ENCODE results near the gene SYT14. TPM values are rescaled to one million over a fixed set of nuclear protein-coding genes. Genes with fewer than 3 reads are reported as not detected.

The SYT14 gene
- total RNA-seq, 4 donors from 2014 or later = 0.11 to 0.42 (median 0.15) TPM

DNA sequence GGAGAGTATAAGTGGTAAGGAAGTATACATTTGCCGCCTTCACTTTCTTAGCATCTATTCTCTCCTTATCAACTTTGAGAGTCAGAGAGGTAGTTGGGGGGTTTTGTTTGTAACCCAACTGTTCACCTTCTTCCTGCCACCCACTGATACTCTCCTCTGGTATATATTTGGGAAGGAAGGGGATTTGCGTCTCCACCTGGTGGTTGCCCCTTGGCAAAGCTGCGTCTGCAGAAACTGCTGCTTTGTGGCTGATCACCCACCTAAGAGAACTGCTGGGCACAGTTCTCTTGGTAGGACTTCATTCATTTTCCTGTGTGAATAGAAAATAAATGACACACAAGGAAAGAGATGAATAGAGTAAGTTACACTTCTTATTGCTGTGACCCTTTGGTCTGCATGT lies 87.0 kb downstream of the SYT14 start:
- no peaks in the 10 kb centered on the region for H3K27me3 ChIP-seq
- TF ChIP-seq, protein P1, sequence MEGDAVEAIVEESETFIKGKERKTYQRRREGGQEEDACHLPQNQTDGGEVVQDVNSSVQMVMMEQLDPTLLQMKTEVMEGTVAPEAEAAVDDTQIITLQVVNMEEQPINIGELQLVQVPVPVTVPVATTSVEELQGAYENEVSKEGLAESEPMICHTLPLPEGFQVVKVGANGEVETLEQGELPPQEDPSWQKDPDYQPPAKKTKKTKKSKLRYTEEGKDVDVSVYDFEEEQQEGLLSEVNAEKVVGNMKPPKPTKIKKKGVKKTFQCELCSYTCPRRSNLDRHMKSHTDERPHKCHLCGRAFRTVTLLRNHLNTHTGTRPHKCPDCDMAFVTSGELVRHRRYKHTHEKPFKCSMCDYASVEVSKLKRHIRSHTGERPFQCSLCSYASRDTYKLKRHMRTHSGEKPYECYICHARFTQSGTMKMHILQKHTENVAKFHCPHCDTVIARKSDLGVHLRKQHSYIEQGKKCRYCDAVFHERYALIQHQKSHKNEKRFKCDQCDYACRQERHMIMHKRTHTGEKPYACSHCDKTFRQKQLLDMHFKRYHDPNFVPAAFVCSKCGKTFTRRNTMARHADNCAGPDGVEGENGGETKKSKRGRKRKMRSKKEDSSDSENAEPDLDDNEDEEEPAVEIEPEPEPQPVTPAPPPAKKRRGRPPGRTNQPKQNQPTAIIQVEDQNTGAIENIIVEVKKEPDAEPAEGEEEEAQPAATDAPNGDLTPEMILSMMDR (IDR thresholded peaks at IDR 0.05) = no peak
- TF ChIP-seq EP300 (IDR thresholded peaks at IDR 0.05) (no peak), POLR2AphosphoS5 (IDR thresholded peaks at IDR 0.05) (no peak), POLR2A (IDR thresholded peaks at IDR 0.05; ENCODE audit: low read depth) (no peak)
- H3K9me3 ChIP-seq = peaks cover 0 to 5% (median 0%) of the 10 kb centered on the region in 4 donors
- intact Hi-C loops (cut with DNase I) = no loop called here
- no peak for DNase-seq (ENCODE audit: extremely low spot score)
- no peaks in the 10 kb centered on the region for H3K36me3 ChIP-seq
- H3K4me3 ChIP-seq = no peak overlapping the region
- 72% methylated on average over 3 of the region's 3 CpGs for WGBS
- H3K4me1 ChIP-seq = no peaks in the 10 kb centered on the region
- no peak overlapping the region for H3K27ac ChIP-seq (replicated peaks in 1 of 4)

DNA sequence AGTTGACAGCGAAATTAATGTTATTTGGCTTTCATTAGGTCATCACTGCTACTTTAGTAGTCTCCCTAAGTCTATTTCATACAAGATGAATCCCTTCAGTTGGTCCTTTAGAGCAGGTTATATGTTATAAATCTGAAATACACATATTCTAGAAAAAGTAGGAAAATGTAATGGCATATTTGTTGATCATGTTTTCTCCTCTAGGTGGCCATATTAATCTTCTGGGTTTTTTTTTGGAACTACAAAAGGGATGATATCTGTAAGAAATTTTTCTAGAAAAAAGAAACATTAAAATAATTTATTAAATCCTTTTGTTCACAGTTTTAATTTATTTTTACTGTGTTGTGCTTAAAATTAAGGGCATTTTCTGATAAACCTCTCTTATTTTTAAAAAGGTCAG lies 87.9 kb downstream of the SYT14 start:
- TF ChIP-seq POLR2A (IDR thresholded peaks at IDR 0.05; ENCODE audit: low read depth) (no peak), EP300 (IDR thresholded peaks at IDR 0.05) (no peak), POLR2AphosphoS5 (IDR thresholded peaks at IDR 0.05) (no peak)
- TF ChIP-seq, protein P1 (IDR thresholded peaks at IDR 0.05) = no peak
- Histone ChIP-seq H3K27me3 (no peaks in the 10 kb centered on the region), H3K4me3 (no peak overlapping the region), H3K9me3 (peaks cover 0 to 5% (median 2%) of the 10 kb centered on the region in 4 donors), H3K27ac (replicated peaks in 1 of 4) (no peak overlapping the region), H3K36me3 (no peaks in the 10 kb centered on the region), H3K4me1 (no peaks in the 10 kb centered on the region)
- intact Hi-C loops (cut with DNase I) = no loop called here
- 76% methylated on average over 1 of the region's 1 CpG for WGBS
- no peak for DNase-seq (ENCODE audit: extremely low spot score)

DNA sequence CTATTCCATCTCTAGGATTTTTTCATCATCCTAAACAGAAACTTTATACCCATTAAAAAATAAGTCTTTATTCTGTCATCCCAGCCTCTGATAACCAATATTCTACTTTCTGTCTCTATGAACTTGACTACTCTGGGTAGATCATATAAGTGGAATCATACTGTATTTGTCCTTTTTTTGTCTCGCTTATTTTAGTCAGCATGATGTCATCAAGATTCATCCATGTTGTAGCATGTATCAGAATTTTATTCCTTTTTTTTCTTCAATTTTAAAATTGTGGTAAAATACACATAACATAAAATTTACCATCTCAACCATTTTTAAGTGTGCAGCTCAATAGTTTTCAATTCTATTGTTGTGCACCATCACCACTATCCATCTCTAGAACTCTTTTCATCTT lies 90.0 kb downstream of the SYT14 start:
- no peaks in the 10 kb centered on the region for H3K36me3 ChIP-seq
- DNase-seq (ENCODE audit: extremely low spot score) = no peak
- no peaks in the 10 kb centered on the region for H3K4me1 ChIP-seq
- 97% methylated on average over 1 of the region's 1 CpG for WGBS
- no peak overlapping the region for H3K27ac ChIP-seq (replicated peaks in 1 of 4)
- no peak overlapping the region for H3K4me3 ChIP-seq
- intact Hi-C loops (cut with DNase I) = no loop called here
- TF ChIP-seq POLR2A (IDR thresholded peaks at IDR 0.05; ENCODE audit: low read depth) (no peak), EP300 (IDR thresholded peaks at IDR 0.05) (no peak), POLR2AphosphoS5 (IDR thresholded peaks at IDR 0.05) (no peak)
- TF ChIP-seq, protein P1 (IDR thresholded peaks at IDR 0.05) = no peak
- H3K9me3 ChIP-seq = peaks cover 0 to 5% (median 2%) of the 10 kb centered on the region in 4 donors
- no peaks in the 10 kb centered on the region for H3K27me3 ChIP-seq

DNA sequence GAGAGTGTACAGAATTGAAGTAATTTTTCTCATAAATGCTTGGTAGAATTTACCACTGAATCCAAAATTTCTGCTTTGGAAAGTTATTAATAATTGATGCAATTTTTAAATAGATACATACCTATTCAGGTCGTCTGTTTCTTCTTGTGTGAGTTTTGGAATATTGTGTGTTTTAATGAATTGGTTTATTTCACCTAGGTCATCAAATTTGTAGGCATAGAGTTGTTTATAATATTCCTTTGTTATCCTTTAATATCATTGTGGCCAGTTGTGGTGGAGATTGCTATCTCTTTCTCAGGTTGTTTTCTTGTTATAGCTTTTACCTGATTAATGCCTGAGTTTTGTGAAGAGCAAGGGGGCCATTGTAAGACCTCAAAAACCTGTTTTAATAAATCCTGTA lies 93.5 kb downstream of the SYT14 start:
- TF ChIP-seq, protein P1 (IDR thresholded peaks at IDR 0.05) = no peak
- TF ChIP-seq EP300 (IDR thresholded peaks at IDR 0.05) = no peak
- no peak for TF ChIP-seq POLR2AphosphoS5 (IDR thresholded peaks at IDR 0.05)
- TF ChIP-seq POLR2A (IDR thresholded peaks at IDR 0.05; ENCODE audit: low read depth) = no peak
- no peak for DNase-seq (ENCODE audit: extremely low spot score)
- no peaks in the 10 kb centered on the region for H3K36me3 ChIP-seq
- no peaks in the 10 kb centered on the region for H3K4me1 ChIP-seq
- WGBS = 72% methylated on average over 1 of the region's 1 CpG
- intact Hi-C loops (cut with DNase I) = no loop called here
- H3K9me3 ChIP-seq = peaks cover 0 to 5% (median 2%) of the 10 kb centered on the region in 4 donors
- no peak overlapping the region for H3K4me3 ChIP-seq
- no peak overlapping the region for H3K27ac ChIP-seq (replicated peaks in 1 of 4)
- H3K27me3 ChIP-seq = no peaks in the 10 kb centered on the region

DNA sequence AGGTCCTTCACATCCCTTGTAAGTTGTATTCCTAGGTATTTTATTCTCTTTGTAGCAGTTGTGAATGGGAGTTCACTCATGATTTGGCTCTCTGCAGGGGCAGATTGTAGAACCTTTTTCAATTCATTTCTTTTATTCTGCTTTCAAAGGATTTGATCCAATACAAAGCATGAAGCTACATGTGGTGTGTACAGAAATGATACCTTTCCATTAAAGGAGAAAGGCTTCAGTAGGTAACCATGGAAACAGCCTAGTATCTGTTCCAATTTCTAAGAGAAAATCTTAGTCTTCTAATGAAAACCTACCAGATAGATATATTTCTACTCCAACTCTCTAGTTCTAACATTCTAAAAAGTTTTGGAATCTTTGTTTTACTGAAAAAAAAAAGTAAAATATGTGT lies 105.0 kb downstream of the SYT14 start:
- no peaks in the 10 kb centered on the region for H3K27me3 ChIP-seq
- H3K27ac ChIP-seq (replicated peaks in 1 of 4) = no peak overlapping the region
- intact Hi-C loops (cut with DNase I) = no loop called here
- TF ChIP-seq POLR2A (IDR thresholded peaks at IDR 0.05; ENCODE audit: low read depth) = no peak
- no peak for TF ChIP-seq EP300 (IDR thresholded peaks at IDR 0.05)
- TF ChIP-seq, protein P1 (IDR thresholded peaks at IDR 0.05) = no peak
- no peak for TF ChIP-seq POLR2AphosphoS5 (IDR thresholded peaks at IDR 0.05)
- H3K4me3 ChIP-seq = no peak overlapping the region
- peaks cover 0 to 8% (median 4%) of the 10 kb centered on the region in 4 donors for H3K9me3 ChIP-seq
- H3K36me3 ChIP-seq = no peaks in the 10 kb centered on the region
- no peaks in the 10 kb centered on the region for H3K4me1 ChIP-seq
- DNase-seq (ENCODE audit: extremely low spot score) = no peak
